ENCODE data around the gene IPO4.
A peak's percentile ranks its signal among the peaks of the same experiment; 100 is the strongest.
"Not testable (repeated sequence)": the region's sequence is repeated elsewhere in the genome, so short reads cannot be mapped to it uniquely, and the experiment has no call there.

The IPO4 gene

GRCh38 chr14:24188251-24189058 lies at the start of gene IPO4:
IPO4 (minus strand) TSS chr14:24188816; CDS start chr14:24188787, 29 bp downstream.
- DNase-seq = peak; percentile 96

- no peak for DNase-seq
Observed at GRCh38 chr14:24238123-24238522, 49.5 kb upstream of the IPO4 start.

DNA sequence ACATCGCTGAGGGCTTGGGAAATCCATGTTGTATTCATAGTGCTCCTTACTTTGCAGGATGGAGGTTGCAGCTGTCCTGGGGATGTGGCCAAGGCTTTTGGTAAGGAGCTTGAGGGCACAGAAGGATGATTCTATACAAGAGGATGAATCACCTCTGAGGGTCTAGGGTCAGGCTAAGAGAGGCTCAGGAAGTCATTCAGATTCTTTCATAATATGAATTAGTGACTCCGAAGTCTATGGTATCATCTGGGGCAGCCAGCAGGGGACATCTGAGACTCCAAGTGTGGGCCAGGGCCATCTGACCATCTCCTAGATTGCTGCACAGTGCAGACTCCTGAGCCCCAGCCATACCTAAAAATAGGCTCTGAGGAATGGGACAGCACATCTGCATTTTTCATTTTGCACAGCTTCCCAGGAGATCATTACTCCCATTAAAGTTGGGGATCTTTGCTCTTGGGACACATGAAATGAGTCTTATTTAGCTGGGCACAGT lies 48.9 kb upstream of the IPO4 start:
- no peak for DNase-seq

DNA sequence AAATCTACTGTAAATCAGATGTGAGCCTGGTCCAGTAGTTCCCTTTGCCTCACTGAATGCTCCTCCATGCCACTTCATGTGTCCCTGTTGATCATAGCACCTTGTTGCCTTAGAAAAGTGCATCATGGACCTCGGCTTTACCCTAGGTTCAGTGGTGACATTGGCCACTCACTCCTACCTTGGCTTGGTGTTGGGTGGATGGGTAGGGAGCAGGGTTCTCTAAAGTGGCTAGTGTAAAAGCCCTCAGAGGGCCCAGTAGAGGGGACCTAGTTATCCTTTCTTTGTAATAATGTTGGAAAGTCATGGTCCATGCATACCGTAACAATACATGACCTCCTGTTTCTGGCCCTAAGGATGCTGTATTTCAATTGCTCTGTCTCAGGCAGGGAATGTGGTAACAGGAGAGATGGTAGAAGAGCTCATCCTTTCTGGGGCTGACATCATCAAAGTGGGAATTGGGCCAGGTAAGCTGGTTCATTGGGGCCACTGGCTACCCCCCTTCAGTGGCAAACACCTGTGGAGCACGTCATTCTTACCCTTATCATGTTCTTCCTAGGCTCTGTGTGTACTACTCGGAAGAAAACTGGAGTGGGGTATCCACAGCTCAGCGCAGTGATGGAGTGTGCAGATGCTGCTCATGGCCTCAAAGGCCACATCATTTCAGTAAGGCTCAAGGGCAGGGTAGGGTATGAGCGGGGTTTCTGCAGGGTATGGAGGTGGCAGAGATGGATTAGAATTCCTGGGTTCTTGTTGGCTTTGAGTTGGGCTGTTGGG lies 48.3 kb upstream of the IPO4 start:
- no peak for DNase-seq

GRCh38 chr14:24235804-24236688 lies 47.4 kb upstream of the IPO4 start:
- no peak for DNase-seq

DNA sequence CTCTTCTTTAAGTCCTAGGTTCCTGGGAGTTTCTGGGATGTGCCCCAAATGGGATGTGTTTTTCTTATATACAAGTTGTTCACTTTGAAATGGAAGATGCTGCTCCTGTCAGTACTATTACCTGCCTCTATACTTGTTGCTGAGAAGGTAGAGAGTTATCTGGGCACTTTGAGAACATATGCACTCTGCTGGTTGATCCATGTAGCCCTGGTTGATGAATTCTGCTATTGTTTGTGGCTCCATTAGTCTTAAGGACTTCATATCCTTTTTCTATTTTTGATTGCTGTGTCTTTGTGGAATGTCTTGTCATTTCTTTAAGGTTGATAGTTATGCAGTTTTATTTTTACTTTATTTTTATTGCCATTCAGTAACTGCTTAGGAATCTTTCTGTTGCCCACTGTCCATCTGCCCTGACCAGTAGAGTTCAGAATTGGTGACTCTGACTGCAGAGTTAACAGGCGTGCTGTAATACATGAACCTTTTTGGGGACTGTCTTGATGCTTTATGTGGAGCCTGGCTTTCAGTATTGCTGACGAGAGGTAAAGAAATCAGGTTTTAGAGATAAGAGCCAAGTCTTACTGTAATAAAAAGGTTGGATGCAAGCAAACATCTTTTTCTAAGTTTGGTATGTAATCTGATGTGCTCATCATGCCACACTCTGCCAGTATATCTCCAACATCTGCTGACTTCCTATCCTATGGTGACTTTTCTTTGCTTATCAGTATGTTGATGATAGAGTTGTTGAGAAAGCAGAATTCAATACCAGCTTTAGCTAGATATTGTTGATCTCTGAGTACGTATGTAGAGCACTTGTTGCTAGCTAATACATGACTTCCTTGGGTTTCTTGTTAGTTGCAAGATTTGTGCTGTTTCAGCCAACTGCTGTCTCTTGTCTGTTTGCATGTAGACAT lies 45.7 kb upstream of the IPO4 start:
- no peak for DNase-seq

GRCh38 chr14:24233538-24233866 lies 44.9 kb upstream of the IPO4 start:
- DNase-seq = no peak

GRCh38 chr14:24232645-24233537 lies 44.3 kb upstream of the IPO4 start, which contains the start of gene GMPR2:
GMPR2 (plus strand) TSS chr14:24232929; CDS start chr14:24233254, 325 bp downstream.
- DNase-seq = no peak

DNA sequence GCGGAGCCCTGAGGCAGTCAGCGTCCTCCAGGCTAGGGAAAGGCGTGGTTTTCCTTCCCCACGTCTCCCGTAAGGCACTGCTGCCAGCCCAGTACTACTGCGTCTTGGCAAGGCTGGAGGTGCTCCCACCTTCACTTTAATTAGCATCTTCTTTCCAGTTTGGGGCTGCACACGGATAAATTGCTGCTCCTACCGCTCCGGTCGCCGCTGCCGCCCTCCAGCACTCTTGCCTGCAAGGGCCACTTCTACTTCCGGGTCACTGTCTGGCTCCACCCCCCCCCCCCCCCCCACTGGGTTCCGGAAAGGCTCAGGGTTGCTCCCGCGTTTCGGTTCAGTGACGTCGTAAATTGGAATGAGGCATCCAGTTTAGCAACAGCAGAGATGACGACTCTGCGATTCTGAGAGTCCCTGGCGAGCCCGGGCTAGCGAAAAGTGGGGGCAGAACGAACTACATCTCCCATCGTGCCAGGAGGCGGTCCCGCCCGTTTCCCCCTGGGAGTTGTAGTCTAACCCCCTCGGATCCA lies 43.6 kb upstream of the IPO4 start, which contains the start of gene NEDD8:
Gene NEDD8 (minus strand): TSS at position 247 of the 524 bp plus-strand sequence. CDS start 100 bp downstream, at position 147.
- peak; percentile 88 for DNase-seq

- no peak for DNase-seq
Observed at GRCh38 chr14:24231263-24232120, 42.9 kb upstream of the IPO4 start.

GRCh38 chr14:24228902-24229301 lies 40.3 kb upstream of the IPO4 start:
- no peak for DNase-seq

DNA sequence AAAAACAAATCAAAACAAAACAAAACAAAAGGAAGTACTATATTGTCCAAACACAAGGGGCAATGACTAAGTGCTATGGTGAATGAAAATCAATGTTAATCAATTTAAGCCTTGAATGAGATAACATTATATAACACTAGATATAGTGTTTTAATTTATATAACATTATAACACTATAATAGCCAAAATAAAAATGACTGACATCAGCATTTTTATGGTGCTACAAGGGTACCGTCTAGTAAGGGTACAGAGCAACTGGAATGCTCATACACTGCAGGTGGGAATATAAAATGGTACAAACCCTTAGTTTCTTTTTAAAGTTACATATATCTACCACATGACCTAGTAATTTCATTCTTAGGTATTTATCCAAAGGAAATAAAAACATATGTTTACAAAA lies 37.9 kb upstream of the IPO4 start:
- DNase-seq = no peak

- DNase-seq = no peak
Observed at GRCh38 chr14:24224618-24225071, 36.0 kb upstream of the IPO4 start.

- not testable (repeated sequence) for DNase-seq
Observed at GRCh38 chr14:24222987-24223386, 34.4 kb upstream of the IPO4 start.

- DNase-seq = no peak
Observed at GRCh38 chr14:24219521-24219920, 30.9 kb upstream of the IPO4 start.

DNA sequence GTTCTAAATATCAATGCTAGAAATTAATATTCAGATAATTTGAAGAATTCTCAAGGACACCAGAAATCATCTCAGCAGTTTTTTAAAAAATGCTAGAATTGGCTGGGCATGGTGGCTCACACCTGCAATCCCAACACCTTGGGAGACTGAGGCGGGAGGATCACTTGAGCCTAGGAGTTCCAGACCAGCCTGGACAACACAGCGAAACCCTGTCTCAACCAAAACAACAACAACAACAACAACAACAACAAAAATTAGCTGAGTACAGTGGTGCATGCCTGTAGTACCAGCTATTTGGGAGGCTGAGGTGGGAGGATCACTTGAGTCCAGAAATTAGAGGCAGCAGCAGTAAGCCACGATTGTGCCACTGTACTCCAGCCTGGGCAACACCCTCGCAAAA lies 30.5 kb upstream of the IPO4 start:
- DNase-seq = no peak

- not testable (repeated sequence) for DNase-seq
Observed at GRCh38 chr14:24216876-24217275, 28.3 kb upstream of the IPO4 start.

DNA sequence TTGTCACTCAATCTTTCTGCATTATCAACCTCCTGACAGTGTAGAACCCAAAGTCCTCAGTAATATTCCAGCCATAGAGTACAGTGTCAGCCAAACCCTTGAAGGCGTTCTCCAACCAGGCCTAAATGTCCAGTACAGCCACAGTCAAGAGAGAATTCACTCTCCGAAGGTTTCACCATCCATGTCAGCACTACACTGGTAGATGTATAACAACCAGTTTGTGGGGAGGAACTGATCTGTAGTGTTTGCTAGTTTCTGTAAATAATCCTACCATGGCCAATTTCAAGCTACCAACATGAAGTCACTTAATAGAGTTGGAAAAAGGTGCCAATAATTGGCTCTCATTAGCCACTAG lies 27.7 kb upstream of the IPO4 start:
- DNase-seq = no peak
